Measurements from ENCODE around the gene ZIC1. TPM values are rescaled to one million over a fixed set of nuclear protein-coding genes. Genes with fewer than 3 reads are reported as not detected.

The ZIC1 gene
- polyA plus RNA-seq, 1 donor = 24.8 TPM

DNA sequence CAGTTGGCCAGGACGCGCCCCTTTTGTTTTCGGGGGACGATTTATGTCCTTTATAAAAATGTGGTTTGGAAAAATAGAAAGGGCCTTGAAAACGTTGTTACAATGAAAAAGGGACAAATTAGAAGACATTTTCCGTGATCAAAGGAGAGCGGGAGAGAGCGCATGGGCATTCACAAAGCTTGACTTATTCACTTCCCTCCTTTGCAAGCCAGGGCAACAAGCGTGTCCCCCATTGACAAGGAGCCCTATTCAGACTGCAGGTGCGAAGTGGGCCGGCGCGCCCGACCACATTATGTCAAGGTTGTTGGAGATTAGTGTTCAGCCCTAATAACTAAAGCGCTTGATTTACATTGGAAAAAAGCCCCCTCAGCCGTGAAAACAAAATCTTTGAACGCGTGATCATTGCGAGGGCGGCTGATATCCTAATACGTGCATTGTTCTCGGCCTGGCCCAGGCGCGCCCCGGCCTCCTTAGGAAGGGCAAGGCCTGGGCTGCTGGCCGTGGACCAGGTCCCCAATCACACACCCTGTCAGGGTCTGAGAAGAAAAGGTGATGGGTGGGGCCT lies 28.7 kb upstream of the ZIC1 start:
- DNase-seq (ENCODE audit: low read depth) = no peak

- no peak for DNase-seq (ENCODE audit: low read depth)
Measured at GRCh38 chr3:147380977-147381376, 28.2 kb upstream of the ZIC1 start.

GRCh38 chr3:147381596-147381995 lies 27.6 kb upstream of the ZIC1 start:
- DNase-seq (ENCODE audit: low read depth) = no peak

DNA sequence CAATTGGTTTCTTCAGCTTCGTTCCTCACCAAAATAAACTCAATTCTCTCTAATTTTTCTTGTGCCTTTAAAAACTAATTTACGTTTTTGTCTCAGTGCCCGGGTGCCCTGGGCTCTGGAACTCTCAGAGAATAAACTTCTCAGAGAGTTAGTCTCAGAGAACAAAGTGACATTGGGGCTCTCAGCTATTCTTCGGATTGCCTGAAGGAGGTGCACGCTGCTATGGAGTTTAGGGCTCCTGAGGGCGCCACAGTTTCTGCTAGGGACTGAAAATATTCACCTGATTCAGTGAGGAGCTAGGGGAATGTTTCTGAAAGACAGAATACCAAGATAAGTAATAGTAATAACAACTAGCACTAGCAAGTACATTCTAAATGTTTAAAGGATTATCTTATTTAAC lies 25.5 kb upstream of the ZIC1 start:
- DNase-seq (ENCODE audit: low read depth) = no peak

- DNase-seq (ENCODE audit: low read depth) = no peak
Measured at GRCh38 chr3:147384210-147385058, 24.7 kb upstream of the ZIC1 start.

GRCh38 chr3:147385059-147386012 lies 23.8 kb upstream of the ZIC1 start:
- DNase-seq (ENCODE audit: low read depth) = no peak

- no peak for DNase-seq (ENCODE audit: low read depth)
Measured at GRCh38 chr3:147387291-147387884, 21.8 kb upstream of the ZIC1 start.

- DNase-seq (ENCODE audit: low read depth) = no peak
Measured at GRCh38 chr3:147387885-147388699, 21.1 kb upstream of the ZIC1 start.

DNA sequence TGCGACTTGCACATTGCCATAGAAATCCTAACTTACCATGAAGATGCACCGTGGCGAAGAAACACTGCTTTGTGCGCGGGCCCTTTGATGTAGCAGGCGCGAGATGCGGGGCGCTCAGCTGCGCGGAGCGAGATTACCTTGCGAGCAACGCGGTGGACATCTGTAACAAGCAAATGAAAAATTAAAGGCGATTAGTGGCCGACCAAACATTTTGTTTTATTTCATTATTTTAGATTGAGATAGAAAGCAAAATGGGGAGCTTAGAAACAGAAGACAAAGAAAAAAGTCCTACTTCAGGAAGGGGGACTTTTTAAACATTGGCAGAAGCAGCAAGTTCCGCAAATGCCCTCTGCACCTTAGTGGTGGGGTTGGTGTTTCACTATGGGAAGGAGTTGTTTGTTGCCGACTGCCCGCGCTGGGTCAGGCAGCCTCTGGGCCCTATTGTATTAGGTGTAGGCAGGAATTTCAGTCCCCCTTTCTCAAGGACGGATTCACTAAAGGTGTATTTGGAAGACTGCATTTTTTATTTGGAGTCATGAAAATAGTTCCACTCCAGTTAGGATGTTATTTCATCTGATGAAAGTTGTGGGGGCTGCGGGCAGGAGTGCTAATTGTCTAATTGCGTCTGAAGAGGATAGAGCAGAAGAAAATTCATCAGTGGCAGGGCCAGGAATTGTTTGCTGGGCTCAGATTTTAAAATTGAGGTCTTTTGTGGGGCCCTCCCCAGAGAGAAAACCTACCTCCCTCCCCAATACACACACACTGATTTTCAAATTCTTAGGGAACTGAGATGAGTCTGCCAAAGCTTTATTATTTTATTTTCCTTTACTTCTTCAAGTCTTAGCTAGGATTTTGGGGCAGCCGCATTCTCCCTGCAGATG lies 20.2 kb upstream of the ZIC1 start:
- no peak for DNase-seq (ENCODE audit: low read depth)

GRCh38 chr3:147389717-147390116 lies 19.4 kb upstream of the ZIC1 start:
- DNase-seq (ENCODE audit: low read depth) = no peak

DNA sequence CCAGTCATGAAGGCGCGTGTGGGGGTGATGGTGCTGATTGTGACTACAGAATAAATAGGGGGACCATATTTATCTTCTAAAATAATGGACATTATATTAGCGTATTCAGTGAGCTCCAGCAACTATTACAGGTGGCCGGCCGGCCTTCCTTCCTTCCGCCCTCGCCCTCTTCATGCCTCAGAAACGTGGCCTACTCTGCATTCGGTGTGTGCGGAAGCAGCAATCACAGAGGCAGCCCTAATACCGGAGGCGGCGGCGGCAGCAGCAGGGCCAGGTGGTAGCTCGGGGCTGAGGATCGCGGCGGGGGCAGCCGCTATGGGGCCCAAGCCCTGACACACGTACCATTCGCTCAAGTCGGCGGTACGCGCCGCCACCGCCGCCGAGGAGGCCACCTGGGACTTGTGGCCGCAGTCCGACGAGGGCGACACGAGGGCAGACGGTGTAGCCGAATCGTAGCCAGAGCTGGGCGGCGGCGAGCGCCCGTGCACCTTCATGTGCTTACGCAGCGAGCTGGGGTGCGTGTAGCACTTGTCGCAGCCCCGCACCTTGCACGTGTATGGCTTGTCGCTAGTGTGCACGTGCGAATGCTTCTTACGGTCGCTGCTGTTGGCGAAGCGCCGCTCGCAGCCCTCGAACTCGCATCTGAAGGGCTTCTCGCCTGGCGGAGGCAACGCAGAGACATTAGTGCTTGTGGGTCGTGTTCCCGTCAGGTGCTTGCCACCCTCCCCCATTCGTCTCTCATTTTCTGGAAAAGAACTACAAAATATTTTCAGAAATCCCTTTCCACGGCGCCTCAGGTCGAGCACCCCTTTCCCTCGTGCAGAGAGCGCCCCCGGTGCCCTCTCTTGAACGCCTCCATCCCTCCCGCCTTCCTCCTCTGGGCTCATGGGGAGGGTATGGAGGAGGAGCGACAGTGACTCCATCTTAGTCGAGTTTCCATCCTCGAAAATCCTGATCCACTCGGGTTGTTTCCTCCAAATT lies 18.3 kb upstream of the ZIC1 start:
- DNase-seq (ENCODE audit: low read depth) = no peak

GRCh38 chr3:147391781-147392624 lies 17.2 kb upstream of the ZIC1 start:
- DNase-seq (ENCODE audit: low read depth) = no peak

GRCh38 chr3:147392625-147392946 lies 16.6 kb upstream of the ZIC1 start:
- DNase-seq (ENCODE audit: low read depth) = no peak

DNA sequence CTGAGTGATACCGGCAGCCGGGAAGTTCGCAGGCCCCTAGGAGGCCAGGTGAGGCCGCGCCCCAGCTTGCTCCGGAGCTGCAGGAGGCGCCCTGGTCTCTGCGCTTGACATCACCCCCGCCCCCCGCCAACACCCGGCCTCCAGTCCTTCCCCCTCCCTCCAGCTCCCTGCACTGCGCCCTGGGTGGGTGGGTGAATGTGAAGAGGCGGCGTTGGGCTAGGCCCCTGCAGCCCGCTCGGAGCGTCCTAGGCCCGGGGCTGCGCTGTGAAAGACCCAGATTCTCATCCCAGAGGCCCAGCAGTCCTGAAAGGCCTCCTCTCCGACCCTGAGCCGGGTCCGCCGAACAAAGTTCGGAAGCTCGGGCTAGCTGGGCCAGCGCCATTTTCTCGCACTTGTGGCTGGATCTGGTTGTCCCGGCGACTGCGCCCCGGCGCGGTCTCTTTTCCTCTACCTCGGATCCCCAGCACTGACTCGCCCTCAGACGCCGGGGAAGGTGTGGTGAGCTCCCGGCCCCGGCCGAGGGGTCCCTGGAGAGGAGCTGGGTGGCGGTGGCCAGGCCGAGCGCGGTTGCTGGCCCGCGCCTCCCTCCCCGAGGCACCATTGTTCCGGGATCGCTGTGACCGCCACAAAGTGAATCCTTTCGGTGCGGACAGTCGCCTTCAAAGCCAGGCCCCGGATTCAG lies 15.8 kb upstream of the ZIC1 start:
- no peak for DNase-seq (ENCODE audit: low read depth)

- DNase-seq (ENCODE audit: low read depth) = no peak
Measured at GRCh38 chr3:147393943-147394883, 15.0 kb upstream of the ZIC1 start.

GRCh38 chr3:147394884-147395225 lies 14.3 kb upstream of the ZIC1 start:
- DNase-seq (ENCODE audit: low read depth) = no peak

All from forelimb muscle (tissue), 1 donor.